ENCODE data around the gene ANKRD13C.

GRCh38 chr1:70387507-70387906 lies 33.0 kb upstream of the ANKRD13C start:
- TF ChIP-seq, protein P1, sequence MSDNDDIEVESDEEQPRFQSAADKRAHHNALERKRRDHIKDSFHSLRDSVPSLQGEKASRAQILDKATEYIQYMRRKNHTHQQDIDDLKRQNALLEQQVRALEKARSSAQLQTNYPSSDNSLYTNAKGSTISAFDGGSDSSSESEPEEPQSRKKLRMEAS (IDR thresholded peaks at IDR 0.05), result no peak
- no peak for TF ChIP-seq EGR1 (IDR thresholded peaks at IDR 0.05)
- no peak for TF ChIP-seq YY1 (IDR thresholded peaks at IDR 0.05; ENCODE audit: low read depth)
- no peak for TF ChIP-seq EP300 (IDR thresholded peaks at IDR 0.05; ENCODE audit: borderline replicate concordance)
- TF ChIP-seq TCF12 (IDR thresholded peaks at IDR 0.05; ENCODE audit: low read depth), result no peak
- TF ChIP-seq, protein P2, sequence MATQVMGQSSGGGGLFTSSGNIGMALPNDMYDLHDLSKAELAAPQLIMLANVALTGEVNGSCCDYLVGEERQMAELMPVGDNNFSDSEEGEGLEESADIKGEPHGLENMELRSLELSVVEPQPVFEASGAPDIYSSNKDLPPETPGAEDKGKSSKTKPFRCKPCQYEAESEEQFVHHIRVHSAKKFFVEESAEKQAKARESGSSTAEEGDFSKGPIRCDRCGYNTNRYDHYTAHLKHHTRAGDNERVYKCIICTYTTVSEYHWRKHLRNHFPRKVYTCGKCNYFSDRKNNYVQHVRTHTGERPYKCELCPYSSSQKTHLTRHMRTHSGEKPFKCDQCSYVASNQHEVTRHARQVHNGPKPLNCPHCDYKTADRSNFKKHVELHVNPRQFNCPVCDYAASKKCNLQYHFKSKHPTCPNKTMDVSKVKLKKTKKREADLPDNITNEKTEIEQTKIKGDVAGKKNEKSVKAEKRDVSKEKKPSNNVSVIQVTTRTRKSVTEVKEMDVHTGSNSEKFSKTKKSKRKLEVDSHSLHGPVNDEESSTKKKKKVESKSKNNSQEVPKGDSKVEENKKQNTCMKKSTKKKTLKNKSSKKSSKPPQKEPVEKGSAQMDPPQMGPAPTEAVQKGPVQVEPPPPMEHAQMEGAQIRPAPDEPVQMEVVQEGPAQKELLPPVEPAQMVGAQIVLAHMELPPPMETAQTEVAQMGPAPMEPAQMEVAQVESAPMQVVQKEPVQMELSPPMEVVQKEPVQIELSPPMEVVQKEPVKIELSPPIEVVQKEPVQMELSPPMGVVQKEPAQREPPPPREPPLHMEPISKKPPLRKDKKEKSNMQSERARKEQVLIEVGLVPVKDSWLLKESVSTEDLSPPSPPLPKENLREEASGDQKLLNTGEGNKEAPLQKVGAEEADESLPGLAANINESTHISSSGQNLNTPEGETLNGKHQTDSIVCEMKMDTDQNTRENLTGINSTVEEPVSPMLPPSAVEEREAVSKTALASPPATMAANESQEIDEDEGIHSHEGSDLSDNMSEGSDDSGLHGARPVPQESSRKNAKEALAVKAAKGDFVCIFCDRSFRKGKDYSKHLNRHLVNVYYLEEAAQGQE (IDR thresholded peaks at IDR 0.05; ENCODE audit: low read depth), result no peak
- no peak for TF ChIP-seq TAF1 (IDR thresholded peaks at IDR 0.05; ENCODE audit: low read depth)
- TF ChIP-seq TEAD4 (IDR thresholded peaks at IDR 0.05), result no peak
- TF ChIP-seq NFIC (IDR thresholded peaks at IDR 0.05), result no peak

All from Ishikawa (cell line).